Measurements from ENCODE around the gene ATP6V1B1. TPM values are rescaled to one million over a fixed set of nuclear protein-coding genes. Genes with fewer than 3 reads are reported as not detected.

The ATP6V1B1 gene
- polyA plus RNA-seq, 3 donors from 2014 or later = not detected

DNA sequence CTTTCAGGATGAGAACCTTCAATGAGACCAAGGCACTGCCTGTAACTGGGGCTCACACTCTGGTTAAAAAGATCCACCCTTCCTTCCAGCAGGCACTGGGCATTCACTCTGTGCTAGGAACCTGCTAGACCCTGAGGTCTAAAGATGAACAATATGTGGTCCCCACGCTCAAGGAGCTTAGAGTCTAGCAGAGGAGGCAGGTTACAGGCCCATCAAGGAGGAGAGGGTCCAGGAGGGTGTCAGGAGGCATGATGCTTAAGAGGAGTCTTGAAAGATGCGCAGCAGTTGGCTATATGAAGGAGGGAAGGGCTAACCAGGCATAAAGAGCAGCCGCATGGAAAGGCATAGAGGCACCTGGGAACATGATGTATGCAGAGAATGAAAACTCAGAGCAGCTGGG is 47.3 kb downstream of the ATP6V1B1 start:
- H3K4me3 Mint-ChIP-seq = no peak overlapping the region
- no peak for DNase-seq
- H3K27me3 Mint-ChIP-seq (ENCODE audit: low read depth in 3 of 3) = peaks cover 0 to 2% (median 1%) of the 10 kb centered on the region in 3 donors
- peaks cover 23 to 24% of the 10 kb centered on the region in 2 donors for H3K4me1 Mint-ChIP-seq
- peaks cover 0 to 14% (median 5%) of the 10 kb centered on the region in 3 donors for H3K36me3 Mint-ChIP-seq
- H3K9me3 Mint-ChIP-seq = peaks cover 0 to 1% (median 0%) of the 10 kb centered on the region in 6 donors
- H3K27ac Mint-ChIP-seq = no peak overlapping the region

DNA sequence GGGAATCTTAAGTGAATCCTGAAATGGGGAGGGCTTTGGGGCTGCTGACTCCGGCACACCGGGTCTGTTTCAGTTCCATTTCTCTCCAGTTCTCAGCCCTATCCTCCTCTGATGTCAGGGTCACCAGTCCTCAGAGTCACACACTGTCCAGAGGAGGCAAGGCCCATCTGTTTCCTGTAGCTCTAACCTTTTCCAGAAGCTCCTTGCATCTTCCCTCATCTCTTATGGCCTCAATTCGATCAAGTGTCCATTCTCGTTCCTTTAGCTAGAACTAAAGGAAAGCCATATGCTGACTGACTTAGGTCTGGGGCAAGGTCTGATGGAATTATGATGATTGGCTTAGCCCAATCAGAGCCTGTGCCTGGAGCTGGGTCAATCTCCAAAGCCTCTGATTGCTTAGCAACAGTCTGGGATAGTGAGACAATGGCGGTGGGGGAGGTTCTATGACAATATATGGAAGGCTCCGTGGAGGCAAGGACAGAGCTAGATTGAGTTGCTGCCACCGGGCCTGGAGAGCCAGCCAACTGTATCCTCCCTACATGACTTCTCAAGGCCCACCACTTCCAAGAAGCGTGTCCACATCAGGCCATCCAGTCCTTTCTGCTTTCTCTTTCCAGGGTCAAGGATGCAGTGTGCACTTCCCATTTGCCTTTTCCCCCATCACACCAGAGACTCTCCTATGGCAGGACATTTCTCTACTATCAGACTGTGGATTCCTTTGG is 48.0 kb downstream of the ATP6V1B1 start:
- Mint-ChIP-seq H3K9me3 (no peaks in the 10 kb centered on the region), H3K36me3 (peaks cover 0 to 18% (median 9%) of the 10 kb centered on the region in 3 donors), H3K27me3 (ENCODE audit: low read depth in 3 of 3) (no peaks in the 10 kb centered on the region), H3K4me1 (peaks cover 19 to 20% of the 10 kb centered on the region in 2 donors), H3K27ac (no peak overlapping the region), H3K4me3 (no peak overlapping the region)
- no peak for DNase-seq

DNA sequence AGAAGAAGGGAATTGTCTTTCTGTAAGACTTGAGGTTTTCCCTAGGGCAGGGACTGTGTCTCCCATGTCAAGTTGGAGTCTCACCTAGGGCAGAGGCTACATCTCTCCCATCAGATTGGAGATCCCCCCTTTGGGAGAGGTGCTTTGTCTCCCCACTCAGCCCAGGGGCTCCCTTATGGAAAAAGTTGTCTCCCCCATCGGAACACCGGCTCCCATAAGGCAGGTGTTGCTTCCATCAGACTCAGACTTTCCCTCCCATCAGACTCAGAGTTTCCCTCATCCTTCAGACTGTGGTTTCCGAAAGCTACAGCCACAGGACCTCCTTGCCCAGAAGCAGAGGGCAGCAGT is 48.5 kb downstream of the ATP6V1B1 start:
- H3K4me3 Mint-ChIP-seq = peak overlapping the region in 4 of 5 donors; percentile 36 to 70 (median 67)
- DNase-seq = no peak
- H3K27me3 Mint-ChIP-seq (ENCODE audit: low read depth in 3 of 3) = no peaks in the 10 kb centered on the region
- peaks cover 0 to 23% (median 10%) of the 10 kb centered on the region in 3 donors for H3K36me3 Mint-ChIP-seq
- H3K9me3 Mint-ChIP-seq = no peaks in the 10 kb centered on the region
- peaks cover 19% of the 10 kb centered on the region in 2 donors for H3K4me1 Mint-ChIP-seq
- peak overlapping the region in 2 of 6 donors; percentile 44 to 64 for H3K27ac Mint-ChIP-seq

DNA sequence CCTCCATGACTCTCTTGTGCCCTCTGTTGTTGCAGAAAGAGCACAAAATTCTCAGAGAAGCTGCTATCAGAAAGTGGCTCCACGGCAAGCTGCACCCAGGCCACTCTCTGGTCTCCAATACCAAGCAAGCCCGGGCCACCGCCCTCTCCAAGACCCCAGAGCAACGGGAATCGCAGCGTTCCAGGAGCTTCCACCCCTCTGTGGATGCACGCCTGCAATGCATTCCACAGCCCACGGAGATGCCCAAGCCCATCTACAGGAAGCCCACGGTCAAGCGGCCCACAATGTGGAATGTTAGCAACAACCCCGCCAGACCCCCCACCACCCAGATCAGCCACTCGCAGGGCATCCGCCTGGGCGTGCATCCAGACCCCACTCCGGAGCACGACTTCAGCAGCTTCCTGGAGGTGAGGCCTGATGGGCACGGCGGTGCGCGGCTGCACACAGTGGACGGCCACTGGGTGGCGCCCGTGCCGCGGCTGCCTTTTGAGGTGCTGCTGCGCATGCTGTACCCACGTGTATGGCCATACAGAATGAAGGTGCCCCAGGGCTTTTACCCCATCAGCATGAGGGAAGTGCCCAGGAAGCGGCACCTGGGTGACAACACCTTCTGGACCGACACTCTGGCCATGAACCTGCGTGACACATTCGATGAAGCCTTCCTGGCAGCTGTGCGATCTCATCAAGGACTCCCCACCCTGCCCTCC is 49.0 kb downstream of the ATP6V1B1 start:
- H3K27me3 Mint-ChIP-seq (ENCODE audit: low read depth in 3 of 3) = no peaks in the 10 kb centered on the region

DNA sequence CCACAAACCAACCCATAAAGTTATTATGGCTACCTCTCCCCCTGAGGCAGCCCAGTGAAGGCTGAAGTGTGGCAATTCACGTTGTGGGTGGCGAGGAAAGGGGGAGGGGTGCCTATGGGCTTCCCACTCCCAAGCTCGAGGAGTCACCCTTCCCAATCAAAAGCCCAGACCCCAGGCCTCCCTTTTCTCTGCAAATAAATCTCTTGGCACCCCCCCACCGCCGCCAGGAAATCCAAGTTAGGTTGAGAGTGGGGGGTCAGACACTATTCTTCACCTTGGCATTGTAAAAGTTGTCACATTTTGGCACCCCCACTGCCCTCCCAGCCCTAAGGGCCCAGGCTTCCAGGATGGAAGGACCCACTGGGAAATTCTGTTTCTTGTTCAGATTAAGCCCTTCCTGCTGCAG is 49.6 kb downstream of the ATP6V1B1 start:
- no peak for DNase-seq
- peaks cover 19% of the 10 kb centered on the region in 2 donors for H3K4me1 Mint-ChIP-seq
- no peaks in the 10 kb centered on the region for H3K9me3 Mint-ChIP-seq
- peaks cover 0 to 24% (median 10%) of the 10 kb centered on the region in 3 donors for H3K36me3 Mint-ChIP-seq
- H3K27ac Mint-ChIP-seq = no peak overlapping the region
- H3K4me3 Mint-ChIP-seq = no peak overlapping the region
- no peaks in the 10 kb centered on the region for H3K27me3 Mint-ChIP-seq (ENCODE audit: low read depth in 3 of 3)

More for the DNA sequence above, 49.0 kb downstream of the ATP6V1B1 start:
- DNase-seq = peak; percentile 73 to 78 (median 76)
- H3K27ac Mint-ChIP-seq = peak overlapping the region in 3 of 6 donors; percentile 44 to 67 (median 64)
- peaks cover 0 to 24% (median 10%) of the 10 kb centered on the region in 3 donors for H3K36me3 Mint-ChIP-seq
- H3K4me1 Mint-ChIP-seq = peaks cover 18 to 19% of the 10 kb centered on the region in 2 donors
- H3K9me3 Mint-ChIP-seq = no peaks in the 10 kb centered on the region
- H3K4me3 Mint-ChIP-seq = peak overlapping the region; percentile 36 to 70 (median 65)

DNA sequence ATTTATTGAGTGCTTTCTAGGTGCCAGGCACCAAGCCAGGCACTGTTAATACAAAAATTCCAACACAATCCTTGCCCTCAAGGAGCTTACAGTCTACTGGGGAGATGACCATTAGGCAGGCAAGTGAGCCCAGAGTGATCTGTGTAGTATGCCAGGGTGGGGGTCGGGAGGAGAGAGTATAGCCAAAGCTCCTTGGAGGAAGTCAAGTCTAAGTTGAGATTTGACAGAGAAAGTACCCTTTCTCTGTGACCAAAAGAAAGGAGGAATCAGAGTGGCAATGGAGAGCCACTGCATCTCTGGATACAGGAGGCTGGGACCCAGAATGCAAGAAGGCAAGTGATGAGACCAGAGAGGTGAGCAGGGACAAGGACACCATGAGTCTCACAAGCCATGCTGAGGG is 50.3 kb downstream of the ATP6V1B1 start:
- H3K9me3 Mint-ChIP-seq = no peaks in the 10 kb centered on the region
- DNase-seq = no peak
- no peaks in the 10 kb centered on the region for H3K27me3 Mint-ChIP-seq (ENCODE audit: low read depth in 3 of 3)
- H3K4me1 Mint-ChIP-seq = peaks cover 20 to 24% of the 10 kb centered on the region in 2 donors
- no peak overlapping the region for H3K4me3 Mint-ChIP-seq
- H3K27ac Mint-ChIP-seq = peak overlapping the region in 3 of 6 donors; percentile 35 to 65 (median 62)
- H3K36me3 Mint-ChIP-seq = peaks cover 3 to 24% (median 10%) of the 10 kb centered on the region in 3 donors

DNA sequence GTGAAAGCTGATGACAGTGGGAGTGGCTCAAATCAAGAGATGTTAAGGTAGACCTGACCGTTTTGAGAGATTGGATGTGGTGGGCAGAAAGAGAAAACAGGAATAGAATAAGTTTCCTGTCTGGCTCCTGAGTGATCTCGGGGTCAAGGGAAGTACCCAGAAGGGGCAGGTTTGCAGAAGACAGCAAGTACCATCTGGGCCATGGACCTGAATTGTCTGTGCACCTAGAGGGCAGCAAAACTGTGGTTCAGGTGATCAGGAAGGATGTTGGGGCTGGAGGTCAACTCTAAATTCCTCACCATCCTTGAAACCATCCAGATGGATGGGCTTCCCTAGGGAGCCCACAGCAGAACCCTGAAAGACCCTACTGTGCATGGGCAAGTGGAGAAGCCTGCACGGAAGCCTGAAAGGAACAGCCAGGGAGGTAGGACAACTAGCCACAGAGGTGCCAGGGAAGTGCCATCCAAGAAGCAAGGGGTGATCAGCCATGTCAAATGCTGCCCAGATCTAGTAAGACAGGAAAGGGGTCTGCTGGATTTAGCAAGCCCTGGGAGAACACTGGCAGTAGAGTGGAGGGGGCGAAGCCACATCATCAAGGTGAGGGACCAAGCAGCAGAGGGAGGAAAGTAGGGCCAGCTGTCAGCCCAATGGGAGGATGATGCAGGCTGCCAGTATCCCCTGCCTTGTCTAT is 50.9 kb downstream of the ATP6V1B1 start:
- no peak overlapping the region for H3K4me3 Mint-ChIP-seq
- H3K9me3 Mint-ChIP-seq = no peaks in the 10 kb centered on the region
- H3K4me1 Mint-ChIP-seq = peaks cover 25 to 31% of the 10 kb centered on the region in 2 donors
- H3K27me3 Mint-ChIP-seq (ENCODE audit: low read depth in 3 of 3) = peaks cover 0 to 2% (median 0%) of the 10 kb centered on the region in 3 donors
- peak overlapping the region in 2 of 6 donors; percentile 2 to 35 for H3K27ac Mint-ChIP-seq
- H3K36me3 Mint-ChIP-seq = peaks cover 4 to 27% (median 13%) of the 10 kb centered on the region in 3 donors
- DNase-seq = no peak

DNA sequence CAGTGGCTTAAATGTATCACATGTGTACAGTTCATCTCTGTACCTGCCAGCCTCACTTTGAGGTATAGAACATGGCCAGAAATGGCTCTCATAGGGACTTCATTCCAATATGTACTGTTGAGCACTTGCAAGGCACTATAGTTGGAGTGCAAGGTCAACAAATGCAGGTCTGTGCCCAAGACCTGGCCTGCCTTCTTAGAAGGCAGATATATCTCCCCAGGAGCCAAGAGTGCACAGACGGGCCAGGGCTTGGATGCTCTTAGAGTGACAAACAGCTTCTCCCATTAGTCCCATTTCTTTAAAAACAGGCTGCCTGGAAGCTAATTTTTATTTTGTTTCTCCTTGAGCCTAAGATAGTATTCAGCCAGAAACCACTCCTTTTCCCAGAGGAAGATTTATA is 51.7 kb downstream of the ATP6V1B1 start:
- Mint-ChIP-seq H3K27me3 (ENCODE audit: low read depth in 3 of 3) (peaks cover 0 to 2% (median 0%) of the 10 kb centered on the region in 3 donors), H3K4me1 (peaks cover 26 to 33% of the 10 kb centered on the region in 2 donors), H3K27ac (no peak overlapping the region), H3K4me3 (no peak overlapping the region), H3K9me3 (no peaks in the 10 kb centered on the region), H3K36me3 (peaks cover 4 to 28% (median 13%) of the 10 kb centered on the region in 3 donors)
- no peak for DNase-seq

DNA sequence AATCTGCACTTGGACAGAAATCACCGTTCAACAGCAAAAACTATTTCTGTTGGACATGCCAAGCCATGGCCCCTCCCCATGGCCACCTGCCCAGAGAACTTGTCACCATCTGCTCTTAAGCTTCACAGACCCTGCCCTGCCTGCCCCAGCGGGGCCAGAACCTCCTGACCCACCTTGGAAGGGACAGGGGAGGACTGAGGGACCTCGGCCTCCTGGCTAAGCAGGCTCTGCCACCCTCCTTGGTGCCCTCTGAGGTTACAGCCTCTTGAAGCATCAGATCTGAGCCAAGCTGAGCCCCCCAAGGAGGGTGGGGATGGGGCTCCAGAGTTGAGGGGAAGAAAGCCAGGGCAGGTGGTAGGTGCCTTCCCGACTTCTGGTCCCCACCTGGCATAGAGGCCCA is 52.5 kb downstream of the ATP6V1B1 start:
- no peaks in the 10 kb centered on the region for H3K9me3 Mint-ChIP-seq
- peaks cover 0 to 2% (median 0%) of the 10 kb centered on the region in 3 donors for H3K27me3 Mint-ChIP-seq (ENCODE audit: low read depth in 3 of 3)
- H3K4me3 Mint-ChIP-seq = no peak overlapping the region
- H3K36me3 Mint-ChIP-seq = peaks cover 4 to 28% (median 13%) of the 10 kb centered on the region in 3 donors
- peaks cover 32 to 40% of the 10 kb centered on the region in 2 donors for H3K4me1 Mint-ChIP-seq
- DNase-seq = no peak
- no peak overlapping the region for H3K27ac Mint-ChIP-seq

DNA sequence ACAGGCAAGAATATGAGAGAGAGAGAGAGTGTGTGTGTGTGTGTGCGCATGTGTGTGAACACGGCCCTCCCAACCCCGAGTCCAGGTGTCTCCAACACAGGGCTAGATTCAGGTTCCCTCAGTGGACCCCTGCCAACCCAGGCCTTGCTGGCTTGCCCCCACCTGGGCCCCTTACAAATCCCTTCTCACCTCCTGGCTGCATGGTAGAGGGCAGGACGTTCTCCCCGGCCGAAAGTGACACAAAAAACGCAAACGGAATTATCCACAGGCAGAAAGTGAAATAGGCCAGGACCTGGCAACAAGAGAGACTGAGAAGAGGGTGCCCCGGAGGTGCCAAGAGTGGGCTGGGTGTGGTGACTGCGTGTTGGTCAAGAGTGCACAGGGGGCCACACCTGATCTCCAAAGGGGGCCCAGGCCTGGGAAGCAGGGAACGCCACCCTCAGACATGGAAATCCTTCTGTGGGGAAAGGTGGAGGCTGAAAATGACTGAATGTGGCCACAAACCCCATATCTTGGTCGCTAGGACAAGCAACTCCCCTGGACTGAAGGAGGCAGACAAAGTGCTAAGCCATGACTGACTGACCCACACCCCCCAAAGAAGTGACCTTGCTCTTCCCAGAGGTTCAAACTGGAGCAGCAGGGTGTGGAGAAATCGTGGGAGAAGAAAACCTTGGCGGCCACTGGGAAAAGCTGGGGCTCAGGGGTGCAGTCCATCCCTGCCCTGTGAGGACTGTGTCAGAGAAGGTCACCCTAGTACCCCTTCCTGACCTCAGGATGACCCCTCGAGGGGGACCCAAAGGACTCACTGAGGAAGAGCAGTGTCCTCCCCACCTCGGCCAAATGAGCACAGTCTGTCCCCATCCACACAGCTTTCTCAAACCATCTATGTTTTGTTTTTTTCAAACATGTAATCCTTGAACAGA is 53.3 kb downstream of the ATP6V1B1 start:
- Mint-ChIP-seq H3K27ac (no peak overlapping the region), H3K4me3 (no peak overlapping the region), H3K36me3 (peaks cover 4 to 28% (median 13%) of the 10 kb centered on the region in 3 donors), H3K4me1 (peaks cover 40 to 48% of the 10 kb centered on the region in 2 donors), H3K27me3 (ENCODE audit: low read depth in 3 of 3) (peaks cover under 1 to 2% (median 2%) of the 10 kb centered on the region in 3 donors), H3K9me3 (peaks cover 0 to 2% (median 0%) of the 10 kb centered on the region in 6 donors)
- no peak for DNase-seq

DNA sequence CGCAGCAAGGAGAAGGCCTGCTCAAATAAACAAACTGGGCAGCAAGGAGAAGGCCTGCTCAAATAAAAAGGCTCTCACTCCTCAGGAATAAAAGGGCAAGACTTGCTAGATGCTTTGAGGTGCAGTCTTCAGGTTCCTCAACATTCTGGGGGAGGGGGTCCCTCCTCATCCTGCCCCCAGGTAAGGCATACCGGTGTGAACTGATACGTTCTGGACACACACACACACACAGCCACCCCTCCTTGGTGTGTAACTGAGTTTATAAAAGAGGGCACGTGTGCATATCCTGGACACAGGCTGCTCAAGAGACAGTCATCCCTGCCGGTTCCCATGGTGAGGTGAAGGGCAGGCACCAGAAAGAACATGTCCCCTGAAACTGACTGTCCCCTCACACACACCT is 54.5 kb downstream of the ATP6V1B1 start:
- Mint-ChIP-seq H3K36me3 (peaks cover 4 to 28% (median 13%) of the 10 kb centered on the region in 3 donors), H3K4me1 (peaks cover 33 to 40% of the 10 kb centered on the region in 2 donors), H3K27ac (no peak overlapping the region), H3K9me3 (peaks cover 0 to 2% (median 0%) of the 10 kb centered on the region in 6 donors), H3K27me3 (ENCODE audit: low read depth in 3 of 3) (peaks cover 2% of the 10 kb centered on the region in 3 donors), H3K4me3 (no peak overlapping the region)
- no peak for DNase-seq

DNA sequence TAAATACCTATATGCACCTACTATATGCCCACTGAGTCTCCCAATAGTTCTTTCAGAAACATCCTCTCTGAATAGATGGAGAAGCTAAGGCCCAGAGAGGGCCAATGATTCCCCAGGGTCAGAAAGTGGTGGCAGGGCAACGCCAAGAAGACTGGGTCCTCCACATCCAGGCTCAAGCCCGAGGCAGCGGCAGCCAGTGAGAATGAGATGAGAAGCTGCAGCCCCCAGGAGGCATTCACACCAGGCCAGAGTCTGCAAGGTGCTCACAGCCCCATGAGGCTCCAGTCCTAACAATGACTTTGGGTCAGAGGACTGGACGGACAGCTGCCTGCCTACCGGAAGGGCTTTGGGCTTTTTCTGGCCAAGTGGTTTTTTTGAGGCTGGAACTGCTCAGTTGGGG is 55.4 kb downstream of the ATP6V1B1 start:
- H3K36me3 Mint-ChIP-seq = peaks cover 4 to 24% (median 12%) of the 10 kb centered on the region in 3 donors
- peaks cover 0 to 2% (median 0%) of the 10 kb centered on the region in 6 donors for H3K9me3 Mint-ChIP-seq
- H3K27me3 Mint-ChIP-seq (ENCODE audit: low read depth in 3 of 3) = peaks cover 2 to 6% (median 2%) of the 10 kb centered on the region in 3 donors
- H3K4me3 Mint-ChIP-seq = peak overlapping the region in 1 of 5 donors; percentile 23
- no peak for DNase-seq
- peak overlapping the region in 1 of 6 donors; percentile 36 for H3K27ac Mint-ChIP-seq
- H3K4me1 Mint-ChIP-seq = peaks cover 33 to 41% of the 10 kb centered on the region in 2 donors
